K562 (cell line): ENCODE data around the gene CRKL. TPM values are rescaled to one million over a fixed set of nuclear protein-coding genes. Genes with fewer than 3 reads are reported as not detected.

Experiments used
- CHCHD3 ChIP-seq: fragments of 250-450 bp; sonication (Bioruptor Pico); IDR thresholded peaks from 2 replicates; pipeline ENCODE4 v2.1.2; 2022; ENCODE audit warnings: mild to moderate bottlenecking
- CREM ChIP-seq: IDR thresholded peaks from 2 replicates; pipeline ENCODE4 v1.6.1; 2014; ENCODE audit warnings: antibody characterized with exemption, low read depth
- CXXC5 ChIP-seq: fragments of 250-450 bp; sonication (Bioruptor Pico); IDR thresholded peaks from 2 replicates; pipeline ENCODE4 v1.8.0; 2022; ENCODE audit warnings: inconsistent platforms, mild to moderate bottlenecking, moderate library complexity
- GABPB2 ChIP-seq: fragments of 250-450 bp; sonication (Bioruptor Pico); conservative IDR thresholded peaks from 2 replicates; pipeline ENCODE4 v1.5.1; 2021; ENCODE audit warnings: mild to moderate bottlenecking
- KDM2B ChIP-seq: fragments of 250-450 bp; sonication (Bioruptor Pico); IDR thresholded peaks from 2 replicates; pipeline ENCODE4 v1.8.0; 2021; ENCODE audit warnings: mild to moderate bottlenecking, moderate library complexity
- RBM17 ChIP-seq: fragments of 200-400 bp; formaldehyde crosslinking; IDR thresholded peaks from 2 replicates; pipeline ENCODE4 v1.6.1; 2017; ENCODE audit warnings: low read depth, mild to moderate bottlenecking, low read length, borderline replicate concordance
- SRSF3 ChIP-seq: fragments of 200-400 bp; formaldehyde crosslinking; IDR thresholded peaks from 2 replicates; pipeline ENCODE4 v1.6.1; 2016; ENCODE audit warnings: mild to moderate bottlenecking, low read length, moderate library complexity; ENCODE audit not compliant: insufficient read depth
- ZNF134 ChIP-seq: fragments of 250-450 bp; sonication (Bioruptor Pico); conservative IDR thresholded peaks from 2 replicates; pipeline ENCODE4 v1.4.0; 2020
- ZNF143 ChIP-seq: sonication (generic); formaldehyde crosslinking; IDR thresholded peaks from 2 replicates; pipeline ENCODE4 v1.9.0; 2022; ENCODE audit warnings: mild to moderate bottlenecking, missing genetic modification reagents
- ZNF695 ChIP-seq: fragments of 450-650 bp; formaldehyde crosslinking; IDR thresholded peaks from 2 replicates; pipeline ENCODE4 v1.4.0; 2020; ENCODE audit warnings: mild to moderate bottlenecking, moderate library complexity
- ZNF699 ChIP-seq: fragments of 250-450 bp; sonication (Bioruptor Pico); IDR thresholded peaks from 2 replicates; pipeline ENCODE4 v1.8.0; 2021; ENCODE audit warnings: mild to moderate bottlenecking, moderate library complexity; ENCODE audit not compliant: insufficient replicate concordance
- polyA plus RNA-seq, 8 experiments: library from polyadenylated mRNA; depleted of rRNA in 4 of 8; stranded (reverse) in 5 of 8; unstranded in 3 of 8; fragments of >200 nt; fragmentation: Nextera tagmentation in 2 of 8; fragmentation: Illumina TruSeq in 1 of 8; extraction: Ambion mirVana in 2 of 8; extraction: Trizol in 1 of 8; gene quantifications; 2 replicates each; pipeline versions ENCODE4 v1.2.1 to v1.2.3, GENCODE V29; 2011 to 2014; ENCODE audit warnings: inconsistent platforms in 1 of 8, missing spikeins in 1 of 8
- total RNA-seq, 7 experiments: library from RNA; depleted of rRNA in 6 of 7; stranded (reverse); fragments of >200 nt in 6 of 7; fragmentation: Illumina TruSeq in 2 of 7; extraction: Trizol in 2 of 7; gene quantifications; 2 replicates each; pipeline versions ENCODE4 v1.2.1 to v1.2.3, GENCODE V29; 2011 to 2021; ENCODE audit warnings: low replicate concordance in 1 of 7
- TF ChIP-seq, protein P1 (sequence below), 2 experiments: fragments of 450-650 bp; formaldehyde crosslinking in 1 of 2; IDR thresholded peaks; 2 replicates each; pipeline versions ENCODE4 v1.4.0 to v1.6.1; 2014 to 2020; ENCODE audit warnings: mild to moderate bottlenecking in 2 of 2, borderline replicate concordance in 1 of 2, low read depth in 1 of 2
- TF ChIP-seq, protein P2 (sequence below): fragments of 250-450 bp; sonication (Bioruptor Pico); IDR thresholded peaks from 2 replicates; pipeline ENCODE4 v1.8.0; 2022; ENCODE audit warnings: inconsistent platforms
- TF ChIP-seq, protein P3 (sequence below): sonication (generic); formaldehyde crosslinking; IDR thresholded peaks from 2 replicates; pipeline ENCODE4 v1.8.1; 2023; ENCODE audit warnings: mild to moderate bottlenecking, missing genetic modification reagents
- TF ChIP-seq, protein P4 (sequence below): sonication (generic); formaldehyde crosslinking; IDR thresholded peaks from 2 replicates; pipeline ENCODE4 v1.8.0; 2022; ENCODE audit warnings: mild to moderate bottlenecking, missing genetic modification reagents

The CRKL gene
- total and polyA plus RNA-seq, 9 of the 15 experiments (the other 6 are each of a cell fraction or from before 2014, with no cell fraction given), result 100 to 263 (median 124) TPM

DNA sequence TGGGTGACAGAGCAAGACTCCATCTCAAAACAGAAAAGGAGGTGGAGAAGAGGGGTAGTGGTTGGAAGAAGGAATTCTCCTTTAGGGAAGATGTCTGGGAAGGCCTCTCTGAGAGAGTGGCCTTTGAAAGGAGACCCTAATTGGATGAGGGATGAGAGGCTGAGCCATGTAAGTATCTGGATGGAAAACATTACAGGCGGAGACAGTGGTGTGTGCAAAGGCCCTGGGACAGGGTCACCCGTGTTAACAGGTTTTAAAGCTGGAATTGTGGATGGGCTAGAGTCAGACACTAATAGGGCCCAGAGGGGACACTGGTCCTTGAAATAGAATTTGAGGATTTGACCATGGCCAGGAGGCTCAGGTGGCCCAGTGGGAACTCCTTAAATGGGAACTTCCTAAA is 48.0 kb upstream of the CRKL start (continued):
- TF ChIP-seq, protein P1, sequence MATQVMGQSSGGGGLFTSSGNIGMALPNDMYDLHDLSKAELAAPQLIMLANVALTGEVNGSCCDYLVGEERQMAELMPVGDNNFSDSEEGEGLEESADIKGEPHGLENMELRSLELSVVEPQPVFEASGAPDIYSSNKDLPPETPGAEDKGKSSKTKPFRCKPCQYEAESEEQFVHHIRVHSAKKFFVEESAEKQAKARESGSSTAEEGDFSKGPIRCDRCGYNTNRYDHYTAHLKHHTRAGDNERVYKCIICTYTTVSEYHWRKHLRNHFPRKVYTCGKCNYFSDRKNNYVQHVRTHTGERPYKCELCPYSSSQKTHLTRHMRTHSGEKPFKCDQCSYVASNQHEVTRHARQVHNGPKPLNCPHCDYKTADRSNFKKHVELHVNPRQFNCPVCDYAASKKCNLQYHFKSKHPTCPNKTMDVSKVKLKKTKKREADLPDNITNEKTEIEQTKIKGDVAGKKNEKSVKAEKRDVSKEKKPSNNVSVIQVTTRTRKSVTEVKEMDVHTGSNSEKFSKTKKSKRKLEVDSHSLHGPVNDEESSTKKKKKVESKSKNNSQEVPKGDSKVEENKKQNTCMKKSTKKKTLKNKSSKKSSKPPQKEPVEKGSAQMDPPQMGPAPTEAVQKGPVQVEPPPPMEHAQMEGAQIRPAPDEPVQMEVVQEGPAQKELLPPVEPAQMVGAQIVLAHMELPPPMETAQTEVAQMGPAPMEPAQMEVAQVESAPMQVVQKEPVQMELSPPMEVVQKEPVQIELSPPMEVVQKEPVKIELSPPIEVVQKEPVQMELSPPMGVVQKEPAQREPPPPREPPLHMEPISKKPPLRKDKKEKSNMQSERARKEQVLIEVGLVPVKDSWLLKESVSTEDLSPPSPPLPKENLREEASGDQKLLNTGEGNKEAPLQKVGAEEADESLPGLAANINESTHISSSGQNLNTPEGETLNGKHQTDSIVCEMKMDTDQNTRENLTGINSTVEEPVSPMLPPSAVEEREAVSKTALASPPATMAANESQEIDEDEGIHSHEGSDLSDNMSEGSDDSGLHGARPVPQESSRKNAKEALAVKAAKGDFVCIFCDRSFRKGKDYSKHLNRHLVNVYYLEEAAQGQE (IDR thresholded peaks at IDR 0.05; ENCODE audit: borderline replicate concordance), result no peak
- TF ChIP-seq, protein P1 (CRISPR knock-in tag; IDR thresholded peaks at IDR 0.05; ENCODE audit: low read depth), result 0 out of 2 replicates have a peak, but pooled peaks have one; percentile 21
- TF ChIP-seq ZNF134 (CRISPR knock-in tag) (no peak), ZNF699 (CRISPR knock-in tag) (no peak), RBM17 (no peak), ZNF695 (CRISPR knock-in tag) (peak; percentile 57; the same call in 1 of the 2 replicates), SRSF3 (no peak), CHCHD3 (CRISPR knock-in tag) (no peak), CXXC5 (CRISPR knock-in tag) (peak; percentile 31; the same call in 1 of the 2 replicates), KDM2B (CRISPR knock-in tag) (no peak), ZNF143 (no peak), GABPB2 (no peak), CREM (no peak)
- TF ChIP-seq, protein P2, sequence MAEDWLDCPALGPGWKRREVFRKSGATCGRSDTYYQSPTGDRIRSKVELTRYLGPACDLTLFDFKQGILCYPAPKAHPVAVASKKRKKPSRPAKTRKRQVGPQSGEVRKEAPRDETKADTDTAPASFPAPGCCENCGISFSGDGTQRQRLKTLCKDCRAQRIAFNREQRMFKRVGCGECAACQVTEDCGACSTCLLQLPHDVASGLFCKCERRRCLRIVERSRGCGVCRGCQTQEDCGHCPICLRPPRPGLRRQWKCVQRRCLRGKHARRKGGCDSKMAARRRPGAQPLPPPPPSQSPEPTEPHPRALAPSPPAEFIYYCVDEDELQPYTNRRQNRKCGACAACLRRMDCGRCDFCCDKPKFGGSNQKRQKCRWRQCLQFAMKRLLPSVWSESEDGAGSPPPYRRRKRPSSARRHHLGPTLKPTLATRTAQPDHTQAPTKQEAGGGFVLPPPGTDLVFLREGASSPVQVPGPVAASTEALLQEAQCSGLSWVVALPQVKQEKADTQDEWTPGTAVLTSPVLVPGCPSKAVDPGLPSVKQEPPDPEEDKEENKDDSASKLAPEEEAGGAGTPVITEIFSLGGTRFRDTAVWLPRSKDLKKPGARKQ (CRISPR knock-in tag), result no peak
- TF ChIP-seq, protein P3, sequence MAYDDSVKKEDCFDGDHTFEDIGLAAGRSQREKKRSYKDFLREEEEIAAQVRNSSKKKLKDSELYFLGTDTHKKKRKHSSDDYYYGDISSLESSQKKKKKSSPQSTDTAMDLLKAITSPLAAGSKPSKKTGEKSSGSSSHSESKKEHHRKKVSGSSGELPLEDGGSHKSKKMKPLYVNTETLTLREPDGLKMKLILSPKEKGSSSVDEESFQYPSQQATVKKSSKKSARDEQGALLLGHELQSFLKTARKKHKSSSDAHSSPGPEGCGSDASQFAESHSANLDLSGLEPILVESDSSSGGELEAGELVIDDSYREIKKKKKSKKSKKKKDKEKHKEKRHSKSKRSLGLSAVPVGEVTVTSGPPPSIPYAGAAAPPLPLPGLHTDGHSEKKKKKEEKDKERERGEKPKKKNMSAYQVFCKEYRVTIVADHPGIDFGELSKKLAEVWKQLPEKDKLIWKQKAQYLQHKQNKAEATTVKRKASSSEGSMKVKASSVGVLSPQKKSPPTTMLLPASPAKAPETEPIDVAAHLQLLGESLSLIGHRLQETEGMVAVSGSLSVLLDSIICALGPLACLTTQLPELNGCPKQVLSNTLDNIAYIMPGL (CRISPR knock-in tag), result no peak
- TF ChIP-seq, protein P4, sequence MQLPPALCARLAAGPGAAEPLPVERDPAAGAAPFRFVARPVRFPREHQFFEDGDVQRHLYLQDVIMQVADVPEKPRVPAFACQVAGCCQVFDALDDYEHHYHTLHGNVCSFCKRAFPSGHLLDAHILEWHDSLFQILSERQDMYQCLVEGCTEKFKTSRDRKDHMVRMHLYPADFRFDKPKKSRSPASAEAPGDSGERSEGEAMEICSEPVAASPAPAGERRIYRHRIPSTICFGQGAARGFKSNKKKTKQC (CRISPR knock-in tag), result no peak
